Stomach (tissue), 9 donors: ENCODE results near the gene KLHL1. TPM values are rescaled to one million over a fixed set of nuclear protein-coding genes. Genes with fewer than 3 reads are reported as not detected.

Experiments used
- DNase-seq, 2 donors: peaks; one replicate each; pipeline versions ENCODE4 v3.0.0 to v3.0.0-alpha.2; 2013 to 2019
- H3K27ac ChIP-seq, 5 donors: fragments of 200-600 bp in 4 of 5; sonication (generic) in 4 of 5; one replicate each; pipeline ENCODE4 v1.5.1; 2013 to 2019; ENCODE audit warnings: mild to moderate bottlenecking in 1 of 5, moderate library complexity in 1 of 5
- H3K27me3 ChIP-seq, 3 donors: fragments of 200-600 bp; sonication (generic); one replicate each; pipeline ENCODE4 v1.5.1; 2017 to 2019; ENCODE audit warnings: mixed run types in 1 of 3
- H3K36me3 ChIP-seq, 4 donors: fragments of 200-600 bp; sonication (generic); 1 replicate in 3 of 4; 2 replicates in 1 of 4; pipeline ENCODE4 v1.5.1; 2016 to 2019
- H3K4me1 ChIP-seq, 4 donors: fragments of 200-600 bp; sonication (generic); one replicate each; pipeline ENCODE4 v1.5.1; 2016 to 2019
- H3K4me3 ChIP-seq, 4 donors: fragments of 200-600 bp; sonication (generic) in 3 of 4; one replicate each; pipeline ENCODE4 v1.5.1; 2016 to 2019; ENCODE audit warnings: mild to moderate bottlenecking in 1 of 4
- H3K9me3 ChIP-seq, 4 donors: fragments of 200-600 bp; sonication (generic); one replicate each; pipeline ENCODE4 v1.5.1; 2016 to 2019
- EP300 ChIP-seq: sonication (generic); formaldehyde crosslinking; IDR thresholded peaks from one replicate; pipeline ENCODE4 v1.6.1; 2017; ENCODE audit warnings: antibody characterized with exemption
- POLR2A ChIP-seq, 4 donors: fragments of 450-650 bp; IDR thresholded peaks; one replicate each; pipeline ENCODE4 v1.6.1; 2016; ENCODE audit warnings: antibody characterized with exemption in 4 of 4, control low read depth in 2 of 4, mild to moderate bottlenecking in 1 of 4, moderate library complexity in 1 of 4
- POLR2AphosphoS5 ChIP-seq, 3 donors: sonication (generic); formaldehyde crosslinking; IDR thresholded peaks; one replicate each; pipeline ENCODE4 v1.6.1; 2016; ENCODE audit warnings: antibody characterized with exemption in 3 of 3
- WGBS, 5 donors: extraction: QIAGEN DNeasy Blood & Tissue Kit in 3 of 5; methylation state at CpG; one replicate each; pipeline versions ENCODE4 v1.1.5 to v1.1.7; 2013 to 2018; 5-methylcytosine and 5-hydroxymethylcytosine counted together
- intact Hi-C: fragments of 100-400 bp; cut with DNase I; formaldehyde crosslinking; loops from one replicate; pipeline ENCODE4 v1.15.1; 2023; ENCODE audit warnings: low total_unique reads
- polyA plus RNA-seq, 3 donors: library from polyadenylated mRNA; stranded (reverse); fragments of 200-250 nt; gene quantifications; one replicate each; pipeline ENCODE4 v1.2.3, GENCODE V29; 2013
- total RNA-seq, 5 donors: library from RNA; depleted of rRNA; stranded (reverse); fragments of >200 nt; gene quantifications; one replicate each; pipeline versions ENCODE4 v1.1.0 to v1.2.3, GENCODE V29; 2014 to 2016
- TF ChIP-seq, protein P1 (sequence below), 7 experiments: fragments of 450-650 bp in 4 of 7; fragments of 200-600 bp in 3 of 7; sonication (generic) in 3 of 7; IDR thresholded peaks; one replicate each; pipeline ENCODE4 v1.5.1; 2016 to 2019; ENCODE audit warnings: antibody characterized with exemption in 7 of 7, control low read depth in 2 of 7, mild to moderate bottlenecking in 1 of 7
- donor health status: healthy with polysubstance abuse.
- donor health status: Bipolar disorder and iron deficiency.
- donor health status: healthy.

Gene KLHL1
- total and polyA plus RNA-seq, 8 donors = 0.14 to 0.45 (median 0.37) TPM; not detected in 5

DNA sequence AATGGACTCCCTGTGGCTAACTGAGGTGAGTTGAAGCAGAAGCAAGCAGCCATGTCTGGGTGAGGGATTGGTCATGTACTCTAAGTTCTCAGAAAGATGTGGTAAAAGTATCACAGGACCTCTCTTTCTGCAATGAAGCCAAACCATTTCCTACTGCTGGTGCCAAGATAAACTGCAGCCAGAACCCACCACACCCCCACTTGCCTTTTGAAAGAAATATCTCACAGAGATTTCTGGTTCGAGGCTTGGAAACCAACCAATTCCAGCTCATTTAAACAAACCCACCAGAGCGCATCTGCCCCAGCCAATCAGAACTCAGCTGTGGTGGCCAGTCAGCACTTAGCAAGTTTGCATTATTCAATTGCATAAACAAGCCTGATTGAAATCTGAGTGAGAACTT, 205.2 kb downstream of the KLHL1 start:
- Histone ChIP-seq H3K27me3 (no peaks in the 10 kb centered on the region), H3K9me3 (no peaks in the 10 kb centered on the region), H3K4me1 (no peaks in the 10 kb centered on the region), H3K36me3 (no peaks in the 10 kb centered on the region), H3K4me3 (no peak overlapping the region), H3K27ac (no peak overlapping the region)
- no peak for TF ChIP-seq EP300
- TF ChIP-seq POLR2AphosphoS5 (IDR thresholded peaks at IDR 0.05) = no peak
- WGBS, 5 donors = 43 to 57% (median 47%) methylated on average over 2 of the region's 2 CpGs
- intact Hi-C loops = no loop called here
- DNase-seq = no peak

GRCh38 chr13:69882451-69882850, 225.8 kb downstream of the KLHL1 start:
- H3K4me1 ChIP-seq = no peaks in the 10 kb centered on the region
- TF ChIP-seq POLR2A (IDR thresholded peaks at IDR 0.05) = no peak
- TF ChIP-seq EP300 = no peak
- no peak for TF ChIP-seq POLR2AphosphoS5 (IDR thresholded peaks at IDR 0.05)
- TF ChIP-seq, protein P1, sequence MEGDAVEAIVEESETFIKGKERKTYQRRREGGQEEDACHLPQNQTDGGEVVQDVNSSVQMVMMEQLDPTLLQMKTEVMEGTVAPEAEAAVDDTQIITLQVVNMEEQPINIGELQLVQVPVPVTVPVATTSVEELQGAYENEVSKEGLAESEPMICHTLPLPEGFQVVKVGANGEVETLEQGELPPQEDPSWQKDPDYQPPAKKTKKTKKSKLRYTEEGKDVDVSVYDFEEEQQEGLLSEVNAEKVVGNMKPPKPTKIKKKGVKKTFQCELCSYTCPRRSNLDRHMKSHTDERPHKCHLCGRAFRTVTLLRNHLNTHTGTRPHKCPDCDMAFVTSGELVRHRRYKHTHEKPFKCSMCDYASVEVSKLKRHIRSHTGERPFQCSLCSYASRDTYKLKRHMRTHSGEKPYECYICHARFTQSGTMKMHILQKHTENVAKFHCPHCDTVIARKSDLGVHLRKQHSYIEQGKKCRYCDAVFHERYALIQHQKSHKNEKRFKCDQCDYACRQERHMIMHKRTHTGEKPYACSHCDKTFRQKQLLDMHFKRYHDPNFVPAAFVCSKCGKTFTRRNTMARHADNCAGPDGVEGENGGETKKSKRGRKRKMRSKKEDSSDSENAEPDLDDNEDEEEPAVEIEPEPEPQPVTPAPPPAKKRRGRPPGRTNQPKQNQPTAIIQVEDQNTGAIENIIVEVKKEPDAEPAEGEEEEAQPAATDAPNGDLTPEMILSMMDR (IDR thresholded peaks at IDR 0.05) = no peak
- no peaks in the 10 kb centered on the region for H3K9me3 ChIP-seq
- H3K27me3 ChIP-seq = no peaks in the 10 kb centered on the region
- H3K27ac ChIP-seq = no peak overlapping the region
- DNase-seq = no peak
- WGBS, 5 donors = 73 to 87% (median 81%) methylated on average over 1 of the region's 1 CpG
- no peak overlapping the region for H3K4me3 ChIP-seq
- intact Hi-C loops = no loop called here
- no peaks in the 10 kb centered on the region for H3K36me3 ChIP-seq

GRCh38 chr13:69879936-69880335, 228.3 kb downstream of the KLHL1 start:
- TF ChIP-seq EP300 (no peak), POLR2A (IDR thresholded peaks at IDR 0.05) (no peak), POLR2AphosphoS5 (IDR thresholded peaks at IDR 0.05) (no peak)
- TF ChIP-seq, protein P1 (IDR thresholded peaks at IDR 0.05) = no peak
- Histone ChIP-seq H3K27ac (no peak overlapping the region), H3K27me3 (no peaks in the 10 kb centered on the region), H3K36me3 (no peaks in the 10 kb centered on the region), H3K4me3 (no peak overlapping the region), H3K9me3 (no peaks in the 10 kb centered on the region), H3K4me1 (no peaks in the 10 kb centered on the region)
- 35 to 64% (median 42%) methylated on average over 1 of the region's 1 CpG for WGBS, 5 donors
- intact Hi-C loops = no loop called here
- peak in 1 of 2 donors; percentile 78 for DNase-seq

DNA sequence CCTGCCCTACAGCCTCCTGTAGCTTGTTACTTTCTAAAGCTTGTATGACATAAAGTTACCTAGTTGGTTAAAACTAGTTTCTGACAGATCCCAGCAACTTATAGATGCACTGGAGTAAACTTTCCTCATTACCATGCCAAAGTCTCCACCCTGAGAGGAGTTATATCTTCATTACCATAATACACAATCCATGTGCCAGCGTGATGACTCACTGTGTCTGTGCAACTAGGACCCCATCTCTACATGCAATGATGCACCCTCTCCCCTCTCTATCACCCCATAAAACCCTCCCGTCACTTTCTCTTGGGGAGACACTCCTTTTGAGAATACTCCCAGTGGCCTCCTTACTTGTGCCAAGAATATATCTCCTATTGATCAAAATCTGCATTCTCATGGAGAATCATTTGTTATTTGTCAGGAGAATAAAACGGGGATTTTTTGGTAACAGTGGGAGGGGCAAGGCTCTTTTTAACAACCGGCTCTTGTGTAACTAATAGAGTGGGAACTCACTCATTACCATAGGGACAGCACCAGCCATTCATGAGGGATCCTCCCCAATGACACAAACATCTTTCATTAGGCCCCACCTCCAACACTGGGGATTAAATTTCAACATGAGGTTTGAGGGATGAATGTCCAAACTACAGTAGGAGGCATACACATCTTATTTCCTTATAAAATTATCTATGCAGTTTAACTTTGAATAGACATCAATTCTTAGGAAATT, 235.8 kb downstream of the KLHL1 start:
- no peak overlapping the region for H3K4me3 ChIP-seq
- no peaks in the 10 kb centered on the region for H3K27me3 ChIP-seq
- H3K4me1 ChIP-seq = no peaks in the 10 kb centered on the region
- intact Hi-C loops = no loop called here
- no peak overlapping the region for H3K27ac ChIP-seq
- WGBS, 5 donors = 86 to 94% (median 92%) methylated on average over 4 of the region's 4 CpGs
- DNase-seq = no peak
- no peak for TF ChIP-seq POLR2AphosphoS5 (IDR thresholded peaks at IDR 0.05)
- TF ChIP-seq EP300 = no peak
- TF ChIP-seq, protein P1 (IDR thresholded peaks at IDR 0.05) = no peak
- TF ChIP-seq POLR2A (IDR thresholded peaks at IDR 0.05) = no peak
- H3K36me3 ChIP-seq = no peaks in the 10 kb centered on the region
- H3K9me3 ChIP-seq = no peaks in the 10 kb centered on the region

DNA sequence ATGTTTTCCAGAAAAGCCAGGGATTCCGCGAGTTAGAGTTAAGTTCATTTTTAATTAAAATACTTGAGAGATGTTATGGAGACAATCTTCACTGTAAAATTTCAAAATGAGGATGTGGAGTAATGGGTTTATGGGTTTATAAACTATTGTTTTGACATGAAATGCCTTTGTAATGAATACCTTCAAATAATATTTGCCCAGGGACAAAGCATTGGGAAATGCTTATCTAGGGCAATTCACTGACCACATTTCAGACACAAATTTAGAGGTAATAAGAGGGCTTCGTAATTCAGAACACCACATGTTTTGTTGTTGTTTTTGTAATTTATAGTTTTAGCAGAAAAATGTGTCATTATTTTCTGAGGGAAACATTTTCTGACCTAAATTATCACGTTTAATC, 241.7 kb downstream of the KLHL1 start:
- Histone ChIP-seq H3K27ac (no peak overlapping the region), H3K36me3 (no peaks in the 10 kb centered on the region), H3K9me3 (no peaks in the 10 kb centered on the region), H3K4me1 (no peaks in the 10 kb centered on the region), H3K4me3 (no peak overlapping the region), H3K27me3 (no peaks in the 10 kb centered on the region)
- intact Hi-C loops = no loop called here
- WGBS, 5 donors = 67 to 76% (median 70%) methylated on average over 4 of the region's 4 CpGs
- TF ChIP-seq POLR2AphosphoS5 (IDR thresholded peaks at IDR 0.05) = no peak
- TF ChIP-seq POLR2A (IDR thresholded peaks at IDR 0.05) = no peak
- no peak for TF ChIP-seq EP300
- TF ChIP-seq, protein P1 (IDR thresholded peaks at IDR 0.05) = no peak
- no peak for DNase-seq
